ENCODE results near the gene PKD2L1.

PKD2L1 gene

GRCh38 chr10:100291356-100291755, 38.7 kb downstream of the PKD2L1 start:
- no peak for TF ChIP-seq CTCF (IDR thresholded peaks at IDR 0.05)

- TF ChIP-seq CTCF (IDR thresholded peaks at IDR 0.05): no peak
These were observed 40.4 kb downstream of the PKD2L1 start for GRCh38 chr10:100289641-100290040.

DNA sequence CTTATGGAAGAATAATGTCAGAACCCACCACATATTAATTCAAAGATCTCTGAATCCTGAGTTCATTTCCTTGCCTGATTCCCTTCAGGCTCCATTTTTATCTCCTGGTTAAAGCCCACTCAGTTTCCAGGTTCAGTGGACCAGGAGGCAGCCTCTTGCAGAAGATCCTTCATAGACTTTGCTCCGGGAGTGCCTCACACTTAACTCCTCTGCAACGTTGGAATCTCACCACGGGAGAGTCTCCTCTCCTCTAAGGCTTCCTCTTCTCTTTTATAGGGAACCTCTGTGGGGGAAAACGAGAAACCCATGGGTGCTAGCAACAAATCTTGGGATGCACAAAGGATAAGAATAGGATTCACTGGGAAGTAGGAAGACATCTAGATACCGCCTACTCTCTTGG, 41.8 kb downstream of the PKD2L1 start:
- TF ChIP-seq CTCF (IDR thresholded peaks at IDR 0.05): no peak

- no peak for TF ChIP-seq CTCF (IDR thresholded peaks at IDR 0.05)
These were observed 42.3 kb downstream of the PKD2L1 start for GRCh38 chr10:100287756-100288155.

DNA sequence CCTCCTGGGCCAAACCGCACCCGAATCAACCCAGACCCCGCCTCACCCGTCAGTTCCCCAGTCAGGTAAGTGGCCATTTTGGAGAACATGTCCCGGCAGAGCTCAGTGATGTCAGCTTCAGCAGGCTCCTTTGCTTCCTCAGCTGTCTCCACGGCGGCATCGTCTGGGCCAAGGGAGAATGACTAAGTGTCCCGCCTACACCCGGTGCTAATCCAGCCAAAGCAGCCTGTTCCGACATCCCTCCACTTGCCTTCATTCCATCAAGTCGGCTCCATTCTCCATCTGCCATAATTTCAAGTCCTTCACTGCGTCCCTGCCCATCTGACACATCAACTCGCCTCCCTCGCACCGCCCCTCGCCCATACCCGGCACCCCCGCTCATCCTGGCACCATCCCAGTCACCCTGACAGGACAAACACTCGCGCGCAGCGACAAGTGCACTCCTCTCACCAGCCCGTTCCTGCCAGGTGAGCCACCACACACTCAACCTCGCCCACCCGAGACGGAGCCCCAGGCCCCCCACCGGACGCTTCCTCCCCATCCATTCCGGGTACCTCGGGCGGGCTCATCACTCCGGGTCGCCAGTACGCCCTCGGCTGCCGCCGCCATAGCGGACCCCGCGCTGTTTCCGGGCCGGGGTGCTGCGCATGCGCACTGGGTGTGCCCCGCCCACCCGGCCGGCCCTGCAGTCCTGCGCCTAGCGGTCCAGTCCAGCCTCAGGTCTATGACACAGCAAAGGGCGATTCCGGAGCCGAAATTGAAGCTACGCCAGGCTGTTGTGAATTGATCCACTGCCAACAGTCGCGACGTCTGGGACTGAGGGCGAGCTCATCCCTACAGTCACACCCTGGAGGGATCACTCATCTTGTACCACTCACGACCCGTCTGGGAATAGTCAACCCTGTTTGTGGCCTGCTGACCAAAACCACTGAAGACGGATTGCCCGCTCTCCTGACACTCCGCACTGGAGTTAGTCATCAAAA, 43.7 kb downstream of the PKD2L1 start, which contains the start of gene BLOC1S2:
BLOC1S2 (minus strand) TSS at position 630 of the 983 bp plus-strand sequence; CDS start at position 609, 21 bp downstream.
- TF ChIP-seq CTCF (IDR thresholded peaks at IDR 0.05): no peak

GRCh38 chr10:100282907-100283306, 47.1 kb downstream of the PKD2L1 start:
- TF ChIP-seq CTCF (IDR thresholded peaks at IDR 0.05): no peak

DNA sequence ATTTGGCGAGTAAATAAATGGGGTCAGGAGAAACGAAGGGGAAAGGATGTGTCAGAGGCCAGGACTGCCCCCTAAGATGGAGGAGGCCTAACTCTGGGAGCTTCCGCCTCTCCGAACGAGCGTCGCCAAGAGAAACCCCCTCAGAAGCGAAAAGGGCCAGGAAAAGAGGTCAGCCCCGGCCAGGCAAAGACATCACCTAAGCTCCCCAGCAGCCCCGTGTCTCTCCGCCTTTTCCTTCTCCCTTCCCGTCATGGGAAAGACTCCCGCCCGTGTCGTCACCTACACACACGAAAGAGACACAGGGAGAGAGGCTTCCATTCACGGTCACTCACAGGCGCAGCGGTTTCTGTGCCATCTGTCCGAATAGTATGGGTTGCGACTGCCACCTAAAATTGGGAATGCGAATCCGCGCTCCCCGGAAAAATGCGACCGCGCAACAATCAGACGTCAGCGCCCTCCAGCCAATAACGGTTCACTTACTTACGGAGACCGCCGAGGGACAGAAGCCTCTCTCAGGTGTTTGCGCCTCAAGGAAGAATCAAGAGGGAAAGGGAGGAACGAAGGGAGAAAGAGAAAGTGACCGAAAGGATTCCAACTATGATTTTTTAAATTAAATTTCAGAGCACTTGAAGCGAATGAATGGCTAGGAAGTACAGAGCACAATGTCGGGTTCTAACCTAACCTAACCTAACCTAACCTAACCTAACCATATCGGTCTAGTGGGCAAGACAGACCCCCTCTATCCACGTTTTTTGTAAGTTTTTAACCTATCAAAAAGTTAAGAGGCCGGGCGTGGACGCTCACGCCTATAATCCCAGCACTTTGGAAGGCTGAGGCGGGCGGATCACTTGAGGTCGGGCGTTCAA, 62.6 kb downstream of the PKD2L1 start, which contains the start of gene CWF19L1:
CWF19L1 (minus strand) TSS at position 400 of the 866 bp plus-strand sequence; CDS start at position 355, 45 bp downstream.
- TF ChIP-seq CTCF (IDR thresholded peaks at IDR 0.05): no peak

Data from LNCAP (cell line).